ENCODE measurements around the gene ME2. TPM values are rescaled to one million over a fixed set of nuclear protein-coding genes. Genes with fewer than 3 reads are reported as not detected.
"Not testable (repeated sequence)": the region's sequence is repeated elsewhere in the genome, so short reads cannot be mapped to it uniquely, and the experiment has no call there.

The ME2 gene
- total RNA-seq, 1 experiment from 2014 or later = 45.6 TPM

- intact Hi-C loops (cut with micrococcal nuclease; ENCODE audit: unreplicated experiment) = no loop called here
- Mint-ChIP-seq H3K27me3 (ENCODE audit: unreplicated experiment) (no peaks in the 10 kb centered on the region), H3K4me1 (ENCODE audit: low read depth, unreplicated experiment) (no peaks in the 10 kb centered on the region), H3K9me3 (ENCODE audit: low read depth, unreplicated experiment) (no peaks in the 10 kb centered on the region), H3K27ac (ENCODE audit: unreplicated experiment) (no peak overlapping the region), H3K4me3 (ENCODE audit: low read depth, unreplicated experiment) (no peak overlapping the region), H3K36me3 (ENCODE audit: insufficient read depth, unreplicated experiment) (no peaks in the 10 kb centered on the region)
- CTCF ChIA-PET = no interaction called here
- no TSS peak for BruUV-seq (replicated peaks)
- DNase-seq = no peak
- TF ChIP-seq CTCF (IDR thresholded peaks at IDR 0.05; ENCODE audit: unreplicated experiment) = no peak
Measured at GRCh38 chr18:50938912-50939311, 60.0 kb downstream of the ME2 start.

- H3K36me3 Mint-ChIP-seq (ENCODE audit: insufficient read depth, unreplicated experiment) = no peaks in the 10 kb centered on the region
- H3K4me3 Mint-ChIP-seq (ENCODE audit: low read depth, unreplicated experiment) = no peak overlapping the region
- CTCF ChIA-PET = no interaction called here
- no peaks in the 10 kb centered on the region for H3K4me1 Mint-ChIP-seq (ENCODE audit: low read depth, unreplicated experiment)
- no TSS peak for BruUV-seq (replicated peaks)
- H3K27ac Mint-ChIP-seq (ENCODE audit: unreplicated experiment) = no peak overlapping the region
- no peaks in the 10 kb centered on the region for H3K9me3 Mint-ChIP-seq (ENCODE audit: low read depth, unreplicated experiment)
- intact Hi-C loops (cut with micrococcal nuclease; ENCODE audit: unreplicated experiment) = no loop called here
- H3K27me3 Mint-ChIP-seq (ENCODE audit: unreplicated experiment) = no peaks in the 10 kb centered on the region
- no peak for TF ChIP-seq CTCF (IDR thresholded peaks at IDR 0.05; ENCODE audit: unreplicated experiment)
- no peak for DNase-seq
Measured at GRCh38 chr18:50944245-50944932, 65.5 kb downstream of the ME2 start.

- H3K36me3 Mint-ChIP-seq (ENCODE audit: insufficient read depth, unreplicated experiment); CTCF ChIA-PET; BruUV-seq (replicated peaks); DNase-seq; H3K4me1 Mint-ChIP-seq (ENCODE audit: low read depth, unreplicated experiment); H3K9me3 Mint-ChIP-seq (ENCODE audit: low read depth, unreplicated experiment); H3K27me3 Mint-ChIP-seq (ENCODE audit: unreplicated experiment); H3K4me3 Mint-ChIP-seq (ENCODE audit: low read depth, unreplicated experiment); H3K27ac Mint-ChIP-seq (ENCODE audit: unreplicated experiment); intact Hi-C loops (cut with micrococcal nuclease; ENCODE audit: unreplicated experiment): not testable (repeated sequence)
Measured at GRCh38 chr18:50945918-50946317, 67.0 kb downstream of the ME2 start.

GRCh38 chr18:50947899-50948298, 69.0 kb downstream of the ME2 start:
- H3K36me3 Mint-ChIP-seq (ENCODE audit: insufficient read depth, unreplicated experiment) = no peaks in the 10 kb centered on the region
- no peaks in the 10 kb centered on the region for H3K9me3 Mint-ChIP-seq (ENCODE audit: low read depth, unreplicated experiment)
- H3K27me3 Mint-ChIP-seq (ENCODE audit: unreplicated experiment) = no peaks in the 10 kb centered on the region
- TF ChIP-seq CTCF (IDR thresholded peaks at IDR 0.05; ENCODE audit: unreplicated experiment) = no peak
- intact Hi-C loops (cut with micrococcal nuclease; ENCODE audit: unreplicated experiment) = no loop called here
- CTCF ChIA-PET = no interaction called here
- H3K4me3 Mint-ChIP-seq (ENCODE audit: low read depth, unreplicated experiment) = no peak overlapping the region
- no peak overlapping the region for H3K27ac Mint-ChIP-seq (ENCODE audit: unreplicated experiment)
- BruUV-seq (replicated peaks) = no TSS peak
- no peak for DNase-seq
- no peaks in the 10 kb centered on the region for H3K4me1 Mint-ChIP-seq (ENCODE audit: low read depth, unreplicated experiment)

- no TSS peak for BruUV-seq (replicated peaks)
- TF ChIP-seq CTCF (IDR thresholded peaks at IDR 0.05; ENCODE audit: unreplicated experiment) = no peak
- no peak overlapping the region for H3K4me3 Mint-ChIP-seq (ENCODE audit: low read depth, unreplicated experiment)
- no peak for DNase-seq
- CTCF ChIA-PET = no interaction called here
- no peak overlapping the region for H3K27ac Mint-ChIP-seq (ENCODE audit: unreplicated experiment)
- no peaks in the 10 kb centered on the region for H3K4me1 Mint-ChIP-seq (ENCODE audit: low read depth, unreplicated experiment)
- H3K36me3 Mint-ChIP-seq (ENCODE audit: insufficient read depth, unreplicated experiment) = no peaks in the 10 kb centered on the region
- H3K9me3 Mint-ChIP-seq (ENCODE audit: low read depth, unreplicated experiment) = no peaks in the 10 kb centered on the region
- intact Hi-C loops (cut with micrococcal nuclease; ENCODE audit: unreplicated experiment) = no loop called here
- no peaks in the 10 kb centered on the region for H3K27me3 Mint-ChIP-seq (ENCODE audit: unreplicated experiment)
Measured at GRCh38 chr18:50949185-50949584, 70.3 kb downstream of the ME2 start.
